Astrocyte (in vitro differentiated cells and primary cell): ENCODE results near the gene GART. TPM values are rescaled to one million over a fixed set of nuclear protein-coding genes. Genes with fewer than 3 reads are reported as not detected.

Experiments
- DNase-seq: peaks from one replicate; pipeline ENCODE4 v3.0.0-alpha.2; 2010; ENCODE audit warnings: low read depth
- FAIRE-seq: peaks from 2 replicates; lab custom pipeline; 2011; peaks lifted over from hg19 to GRCh38; lab: Jason Lieb, UNC
- H2AFZ ChIP-seq: 2 replicates; pipeline ENCODE4 v1.6.0; 2012; ENCODE audit warnings: low read depth, low read length, inconsistent platforms
- H3K27ac ChIP-seq: 2 replicates; pipeline ENCODE4 v1.5.1; 2011; ENCODE audit warnings: low read depth, low read length, inconsistent platforms
- H3K27me3 ChIP-seq: 2 replicates; pipeline ENCODE4 v1.6.0; 2011; ENCODE audit warnings: low read length, inconsistent platforms; ENCODE audit not compliant: insufficient read depth
- H3K36me3 ChIP-seq: 2 replicates; pipeline ENCODE4 v1.5.1; 2011; ENCODE audit warnings: low read length, inconsistent platforms; ENCODE audit not compliant: insufficient read depth
- H3K4me1 ChIP-seq: 2 replicates; pipeline ENCODE4 v1.5.1; 2011; ENCODE audit warnings: low read length, inconsistent platforms; ENCODE audit not compliant: insufficient read depth
- H3K4me2 ChIP-seq: 2 replicates; pipeline ENCODE4 v1.6.0; 2012; ENCODE audit warnings: low read length, inconsistent platforms
- H3K4me3 ChIP-seq: 2 replicates; pipeline ENCODE4 v1.5.1; 2011; ENCODE audit warnings: low read depth, mild to moderate bottlenecking, low read length, inconsistent platforms; ENCODE audit not compliant: insufficient read depth
- H3K79me2 ChIP-seq: 2 replicates; pipeline ENCODE4 v1.6.0; 2012; ENCODE audit warnings: mild to moderate bottlenecking, low read length, inconsistent platforms; ENCODE audit not compliant: insufficient read depth
- H3K9ac ChIP-seq: 2 replicates; pipeline ENCODE4 v1.6.0; 2012; ENCODE audit warnings: mild to moderate bottlenecking, low read length, inconsistent platforms
- H3K9me3 ChIP-seq: 2 replicates; pipeline ENCODE4 v1.5.1; 2012; ENCODE audit warnings: low read depth, mild to moderate bottlenecking, low read length, inconsistent platforms; ENCODE audit not compliant: insufficient read depth
- H4K20me1 ChIP-seq: 2 replicates; pipeline ENCODE4 v1.6.0; 2012; ENCODE audit warnings: low read length, inconsistent platforms; ENCODE audit not compliant: insufficient read depth
- H3K27ac Mint-ChIP-seq: one replicate; pipeline ENCODE4 v1.8.0; 2021; ENCODE audit warnings: mild to moderate bottlenecking, mixed read lengths; ENCODE audit not compliant: unreplicated experiment
- H3K27me3 Mint-ChIP-seq: one replicate; pipeline ENCODE4 v1.8.0; 2021; ENCODE audit warnings: low read depth, mixed read lengths; ENCODE audit not compliant: unreplicated experiment
- H3K36me3 Mint-ChIP-seq: one replicate; pipeline ENCODE4 v1.8.0; 2021; ENCODE audit warnings: low read depth, mixed read lengths; ENCODE audit not compliant: unreplicated experiment
- H3K4me1 Mint-ChIP-seq: one replicate; pipeline ENCODE4 v1.8.0; 2021; ENCODE audit warnings: low read depth, mixed read lengths; ENCODE audit not compliant: unreplicated experiment
- H3K4me3 Mint-ChIP-seq: one replicate; pipeline ENCODE4 v1.8.0; 2021; ENCODE audit warnings: mild to moderate bottlenecking, moderate library complexity, mixed read lengths; ENCODE audit not compliant: unreplicated experiment
- H3K9me3 Mint-ChIP-seq: one replicate; pipeline ENCODE4 v1.8.0; 2021; ENCODE audit warnings: mild to moderate bottlenecking, mixed read lengths; ENCODE audit not compliant: unreplicated experiment
- EZH2 ChIP-seq: IDR thresholded peaks from 2 replicates; pipeline ENCODE4 v1.6.1; 2012; ENCODE audit warnings: mild to moderate bottlenecking, low read length, inconsistent platforms; ENCODE audit not compliant: insufficient read depth
- total RNA-seq: library from RNA; stranded (reverse); gene quantifications from 2 replicates; pipeline ENCODE4 v1.2.1, GENCODE V29; 2021
- TF ChIP-seq, protein P1 (sequence below): IDR thresholded peaks from 2 replicates; pipeline ENCODE4 v1.5.1; 2011; ENCODE audit warnings: low read depth, mild to moderate bottlenecking, inconsistent platforms, low read length, moderate library complexity; ENCODE audit not compliant: insufficient read depth

Gene GART
- total RNA-seq, 1 donor from 2014 or later: 99.5 TPM

DNA sequence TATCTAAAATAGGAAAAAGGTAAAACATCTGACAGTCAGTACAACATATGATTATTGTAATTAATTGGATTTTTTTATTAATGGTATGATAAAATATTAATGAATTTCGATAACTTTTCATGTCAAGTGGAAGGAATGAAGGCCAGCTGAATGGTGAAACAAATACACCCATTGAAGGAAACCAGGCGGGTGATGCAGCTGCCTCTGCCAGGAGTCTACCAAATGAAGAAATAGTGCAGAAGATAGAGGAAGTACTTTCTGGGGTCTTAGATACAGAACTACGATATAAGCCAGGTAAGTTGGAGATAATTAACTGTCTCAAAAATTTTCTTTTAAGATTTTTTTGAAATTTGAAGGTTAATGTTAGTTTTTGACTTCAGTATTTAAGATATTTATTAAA, 4.2 kb upstream of the GART start:
- no peak overlapping the region for H3K27ac Mint-ChIP-seq
- H3K27me3 ChIP-seq: no peaks in the 10 kb centered on the region
- no peak overlapping the region for H2AFZ ChIP-seq
- FAIRE-seq (no peak), DNase-seq (no peak)
- peaks cover 79% of the 10 kb centered on the region for H4K20me1 ChIP-seq
- peak overlapping the region; percentile 91 for H3K4me3 Mint-ChIP-seq
- H3K4me3 ChIP-seq: no peak overlapping the region
- H3K4me1 Mint-ChIP-seq: no peaks in the 10 kb centered on the region
- peaks cover 94% of the 10 kb centered on the region for H3K79me2 ChIP-seq
- no peak overlapping the region for H3K27ac ChIP-seq
- no peaks in the 10 kb centered on the region for H3K27me3 Mint-ChIP-seq
- peaks cover 11% of the 10 kb centered on the region for H3K4me1 ChIP-seq
- no peaks in the 10 kb centered on the region for H3K9me3 ChIP-seq
- H3K36me3 Mint-ChIP-seq: peaks cover 11% of the 10 kb centered on the region
- TF ChIP-seq, protein P1, sequence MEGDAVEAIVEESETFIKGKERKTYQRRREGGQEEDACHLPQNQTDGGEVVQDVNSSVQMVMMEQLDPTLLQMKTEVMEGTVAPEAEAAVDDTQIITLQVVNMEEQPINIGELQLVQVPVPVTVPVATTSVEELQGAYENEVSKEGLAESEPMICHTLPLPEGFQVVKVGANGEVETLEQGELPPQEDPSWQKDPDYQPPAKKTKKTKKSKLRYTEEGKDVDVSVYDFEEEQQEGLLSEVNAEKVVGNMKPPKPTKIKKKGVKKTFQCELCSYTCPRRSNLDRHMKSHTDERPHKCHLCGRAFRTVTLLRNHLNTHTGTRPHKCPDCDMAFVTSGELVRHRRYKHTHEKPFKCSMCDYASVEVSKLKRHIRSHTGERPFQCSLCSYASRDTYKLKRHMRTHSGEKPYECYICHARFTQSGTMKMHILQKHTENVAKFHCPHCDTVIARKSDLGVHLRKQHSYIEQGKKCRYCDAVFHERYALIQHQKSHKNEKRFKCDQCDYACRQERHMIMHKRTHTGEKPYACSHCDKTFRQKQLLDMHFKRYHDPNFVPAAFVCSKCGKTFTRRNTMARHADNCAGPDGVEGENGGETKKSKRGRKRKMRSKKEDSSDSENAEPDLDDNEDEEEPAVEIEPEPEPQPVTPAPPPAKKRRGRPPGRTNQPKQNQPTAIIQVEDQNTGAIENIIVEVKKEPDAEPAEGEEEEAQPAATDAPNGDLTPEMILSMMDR: no peak
- TF ChIP-seq EZH2: no peak
- no peaks in the 10 kb centered on the region for H3K9me3 Mint-ChIP-seq
- no peak overlapping the region for H3K9ac ChIP-seq
- peaks cover 25% of the 10 kb centered on the region for H3K36me3 ChIP-seq
- H3K4me2 ChIP-seq: peak overlapping the region; percentile 84

DNA sequence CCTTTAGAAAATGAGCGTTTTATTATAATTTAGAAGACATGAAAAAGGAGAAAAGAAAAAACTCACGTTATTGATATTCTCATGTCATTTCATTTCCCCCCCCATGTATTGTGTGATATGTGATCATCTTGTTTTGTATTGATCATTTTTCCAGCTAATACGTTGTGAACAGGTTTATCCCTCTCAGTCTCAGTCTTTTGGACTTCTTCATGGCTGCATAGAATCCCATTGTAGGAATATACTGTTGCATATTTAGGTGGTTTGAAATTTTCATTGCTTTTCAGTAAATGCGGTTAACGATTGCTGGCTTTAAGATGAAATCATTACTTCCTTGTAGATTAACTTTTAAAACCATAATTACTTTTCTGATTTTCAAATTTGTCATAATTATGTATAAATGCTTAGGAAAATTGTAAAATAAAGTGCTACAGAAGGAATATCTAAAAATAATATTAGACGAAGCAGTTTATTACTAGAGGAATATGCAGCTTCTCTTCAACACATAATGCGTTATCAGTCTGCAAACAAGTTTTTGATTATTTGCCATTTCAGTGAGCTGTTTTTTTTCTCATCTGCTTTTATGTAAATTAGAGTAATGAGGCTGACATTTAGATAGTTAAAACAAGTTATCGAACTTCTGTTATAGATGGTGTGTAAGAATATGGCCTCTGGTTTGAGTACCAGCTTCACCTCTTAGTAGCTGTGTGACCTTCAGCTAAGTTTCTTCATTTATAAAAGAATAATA, 2.7 kb upstream of the GART start:
- Histone ChIP-seq H4K20me1 (peaks cover 64% of the 10 kb centered on the region), H3K4me2 (peak overlapping the region; percentile 84), H3K4me3 (peak overlapping the region; percentile 94), H3K9ac (peak overlapping the region; percentile 99), H3K36me3 (peaks cover 15% of the 10 kb centered on the region), H3K79me2 (peaks cover 94% of the 10 kb centered on the region), H2AFZ (no peak overlapping the region), H3K9me3 (no peaks in the 10 kb centered on the region), H3K27ac (peak overlapping the region; percentile 100), H3K27me3 (no peaks in the 10 kb centered on the region), H3K4me1 (peaks cover 11% of the 10 kb centered on the region)
- Mint-ChIP-seq H3K27me3 (no peaks in the 10 kb centered on the region), H3K9me3 (no peaks in the 10 kb centered on the region), H3K27ac (peak overlapping the region; percentile 100), H3K36me3 (peaks cover 5% of the 10 kb centered on the region), H3K4me3 (peak overlapping the region; percentile 91), H3K4me1 (peaks cover 6% of the 10 kb centered on the region)
- DNase-seq (no peak), FAIRE-seq (no peak)
- TF ChIP-seq, protein P1: no peak
- TF ChIP-seq EZH2: no peak
